GM21529 (cell line): ENCODE results near the gene MYCT1.
"Not testable (repeated sequence)": the region's sequence is repeated elsewhere in the genome, so short reads cannot be mapped to it uniquely, and the experiment has no call there.

Experiments
- ATAC-seq: cut with Tn5 transposase; IDR thresholded peaks from one replicate; pipeline ENCODE4 v1.9.1; 2021; ENCODE audit not compliant: unreplicated experiment

MYCT1 gene, protein sequence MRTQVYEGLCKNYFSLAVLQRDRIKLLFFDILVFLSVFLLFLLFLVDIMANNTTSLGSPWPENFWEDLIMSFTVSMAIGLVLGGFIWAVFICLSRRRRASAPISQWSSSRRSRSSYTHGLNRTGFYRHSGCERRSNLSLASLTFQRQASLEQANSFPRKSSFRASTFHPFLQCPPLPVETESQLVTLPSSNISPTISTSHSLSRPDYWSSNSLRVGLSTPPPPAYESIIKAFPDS

DNA sequence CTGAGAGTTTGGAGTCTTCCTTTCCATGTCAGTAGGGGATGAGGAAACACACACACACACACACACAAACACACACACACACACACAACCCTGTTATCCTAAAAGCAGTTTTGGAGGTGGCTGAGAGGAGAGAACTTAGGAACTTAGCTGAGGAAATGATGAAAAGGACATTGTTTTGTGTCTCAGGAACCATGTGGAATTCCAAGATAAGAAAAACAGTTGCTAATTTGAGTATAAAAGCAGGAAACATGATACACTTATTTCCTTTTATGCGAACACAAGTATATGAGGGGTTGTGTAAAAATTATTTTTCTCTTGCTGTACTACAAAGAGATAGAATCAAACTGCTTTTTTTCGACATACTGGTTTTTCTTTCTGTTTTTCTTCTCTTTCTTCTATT is at the start of gene MYCT1:
TSS of gene MYCT1 (plus strand) at position 264 of the 400 bp plus-strand sequence. CDS start at position 270, 6 bp downstream.
- no peak for ATAC-seq

DNA sequence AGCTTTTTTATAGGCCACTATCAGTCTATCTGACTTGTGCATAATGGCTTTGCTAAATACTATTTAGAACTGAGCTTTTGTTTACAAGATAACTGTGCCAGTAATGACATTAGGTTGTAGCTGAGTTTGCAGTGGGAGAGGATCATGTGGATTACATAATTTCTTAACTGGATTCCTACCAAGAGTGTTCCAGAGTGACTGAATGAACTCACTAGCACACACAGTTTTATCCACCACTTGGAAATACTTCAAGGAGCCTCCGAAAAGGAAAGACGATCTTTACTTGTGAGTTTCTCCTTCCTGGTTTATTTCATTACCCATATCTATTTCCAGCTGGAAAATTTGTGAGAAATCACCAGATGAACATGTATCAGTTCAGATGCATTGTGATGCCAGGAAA is 49.6 kb upstream of the MYCT1 start:
- no peak for ATAC-seq

DNA sequence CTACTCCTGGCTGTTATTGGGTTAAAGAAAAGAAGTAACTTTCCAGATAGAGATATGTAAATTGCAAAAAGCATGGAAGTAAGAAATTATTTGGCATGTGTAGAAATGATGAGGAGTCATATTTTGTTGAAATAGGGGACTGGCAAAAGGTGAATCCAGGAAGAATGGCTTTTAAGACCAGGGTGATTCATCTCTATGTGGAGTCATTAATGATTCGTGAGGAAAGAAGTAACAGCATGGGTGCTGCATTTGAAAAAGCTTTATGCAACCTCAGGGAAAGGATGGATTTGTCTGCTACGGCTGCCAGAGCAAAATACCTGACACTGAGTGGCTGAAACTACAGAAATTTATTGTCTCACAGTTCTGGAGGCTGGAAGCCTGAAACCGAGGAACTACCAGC is 45.7 kb upstream of the MYCT1 start:
- ATAC-seq: no peak

DNA sequence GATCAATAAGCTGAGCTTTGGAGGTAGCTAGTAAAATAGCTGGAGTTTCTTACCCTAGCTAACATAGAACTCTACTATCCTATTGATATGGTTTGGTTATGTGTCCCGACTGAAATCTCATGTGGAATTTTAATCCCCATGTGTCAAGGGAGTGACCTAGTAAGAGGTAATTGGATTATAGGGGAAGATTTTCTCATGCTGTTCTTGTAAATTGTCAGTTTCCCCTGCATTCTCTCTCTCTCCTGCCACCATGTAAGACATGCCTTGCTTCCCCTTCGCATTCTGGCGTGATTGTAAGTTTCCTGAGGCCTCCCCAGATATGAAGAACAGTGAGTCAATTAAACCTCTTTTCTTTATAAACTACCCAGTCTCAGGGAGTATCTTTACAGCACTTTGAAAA is 35.9 kb upstream of the MYCT1 start:
- ATAC-seq: no peak

DNA sequence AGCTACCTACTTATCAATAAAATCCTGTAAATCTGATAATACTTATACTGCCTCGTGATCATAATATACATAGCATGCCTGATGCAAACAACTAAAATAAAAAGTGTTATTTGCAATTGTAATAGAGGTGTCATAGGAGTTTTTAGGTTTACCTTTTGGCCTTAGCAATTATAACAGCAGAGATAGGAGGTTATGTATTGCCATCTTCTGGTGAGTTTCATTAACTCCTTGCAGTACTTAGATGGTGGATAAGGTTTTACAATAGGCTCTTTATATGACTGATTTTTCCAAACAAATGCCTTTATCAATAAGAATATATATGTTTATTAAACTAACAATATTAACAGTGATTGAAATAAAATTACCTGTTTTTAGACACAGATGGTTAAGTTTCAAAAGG is 27.8 kb upstream of the MYCT1 start:
- peak; percentile 68 for ATAC-seq

DNA sequence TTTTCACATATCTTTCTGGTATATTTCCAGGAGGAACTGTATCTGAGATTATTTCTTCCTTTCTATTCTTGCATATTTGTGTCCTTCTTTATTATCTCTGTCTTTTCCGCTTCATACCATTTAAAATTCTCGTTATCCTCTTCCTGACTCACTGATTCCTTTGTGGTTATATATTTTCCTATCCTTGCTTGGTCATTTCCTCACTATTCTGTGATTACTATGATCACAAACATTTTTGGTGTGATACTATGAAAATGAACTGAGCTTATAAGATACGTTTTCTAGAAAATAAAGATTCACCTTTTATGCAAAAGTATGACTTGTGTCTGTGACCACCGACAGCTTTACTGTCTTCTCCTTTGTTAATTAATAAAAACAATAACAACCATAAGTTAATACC is 26.5 kb upstream of the MYCT1 start:
- no peak for ATAC-seq

DNA sequence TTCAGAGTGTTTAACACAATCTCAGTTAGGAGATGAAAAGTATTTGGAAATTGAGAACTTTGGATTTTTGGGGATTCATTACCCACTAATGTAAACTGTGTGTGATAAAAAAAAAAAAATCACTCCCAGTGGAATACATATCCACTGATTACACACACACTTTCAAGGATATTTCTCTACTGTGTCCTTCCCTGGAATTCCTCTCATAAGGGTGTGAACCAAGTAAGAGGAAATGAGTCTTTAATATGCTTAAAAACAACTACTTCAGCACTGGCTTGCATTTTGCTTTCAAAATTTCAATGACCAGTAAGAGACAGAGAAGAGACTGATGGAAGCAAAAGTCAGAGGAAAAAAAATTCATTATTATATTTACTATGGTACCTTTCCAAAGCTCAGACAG is 24.5 kb upstream of the MYCT1 start:
- ATAC-seq: no peak

DNA sequence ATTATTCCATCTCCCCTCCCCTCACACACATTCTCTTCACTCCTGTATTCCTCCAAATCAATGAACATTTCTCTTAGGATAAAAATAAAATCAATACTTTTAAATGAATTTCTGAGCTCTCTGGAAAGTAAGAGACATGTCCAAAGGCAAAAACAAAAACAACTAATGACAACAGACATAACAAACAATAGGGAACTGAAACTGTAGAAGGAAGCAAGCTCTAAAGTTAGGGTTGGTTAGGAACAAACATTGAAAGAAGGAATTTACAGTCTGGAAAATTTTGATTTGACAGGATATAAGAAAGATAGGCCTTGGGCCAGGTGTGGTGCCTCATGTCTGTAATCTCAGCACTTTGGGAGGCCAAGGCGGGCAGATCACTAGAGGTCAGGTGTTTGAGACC is 17.5 kb upstream of the MYCT1 start:
- no peak for ATAC-seq

DNA sequence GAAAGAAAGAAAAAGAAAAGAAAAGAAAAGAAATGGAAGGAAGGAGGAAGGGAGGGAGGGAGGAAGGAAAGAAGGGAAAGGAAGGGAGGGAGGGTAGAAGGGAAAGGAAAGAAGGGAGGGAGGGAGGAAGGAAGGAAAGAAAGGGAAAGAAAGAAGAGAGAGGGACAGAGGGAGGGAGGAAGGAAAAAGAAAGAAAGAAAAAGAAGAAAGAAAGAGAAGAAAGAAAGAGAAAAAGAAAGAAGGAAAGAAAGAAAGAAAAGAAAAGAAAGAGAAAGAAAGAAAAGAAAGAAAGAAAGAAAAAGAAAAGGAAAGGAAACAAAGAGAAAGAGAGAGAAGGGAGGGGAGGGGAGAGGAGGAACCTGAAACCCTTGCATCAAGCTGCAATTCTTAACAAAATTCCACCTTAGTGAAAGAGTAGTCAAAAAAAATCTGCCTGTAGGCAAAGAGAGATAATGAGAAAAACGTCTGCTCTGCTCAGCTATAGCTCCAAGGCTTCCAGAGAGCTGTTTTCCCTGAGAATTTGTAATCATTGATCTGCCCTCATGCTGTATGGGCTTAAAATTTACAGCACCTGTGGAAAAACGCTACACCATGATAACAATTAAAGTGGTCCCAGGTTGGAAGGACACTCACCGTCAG is 16.7 kb upstream of the MYCT1 start:
- ATAC-seq: no peak

DNA sequence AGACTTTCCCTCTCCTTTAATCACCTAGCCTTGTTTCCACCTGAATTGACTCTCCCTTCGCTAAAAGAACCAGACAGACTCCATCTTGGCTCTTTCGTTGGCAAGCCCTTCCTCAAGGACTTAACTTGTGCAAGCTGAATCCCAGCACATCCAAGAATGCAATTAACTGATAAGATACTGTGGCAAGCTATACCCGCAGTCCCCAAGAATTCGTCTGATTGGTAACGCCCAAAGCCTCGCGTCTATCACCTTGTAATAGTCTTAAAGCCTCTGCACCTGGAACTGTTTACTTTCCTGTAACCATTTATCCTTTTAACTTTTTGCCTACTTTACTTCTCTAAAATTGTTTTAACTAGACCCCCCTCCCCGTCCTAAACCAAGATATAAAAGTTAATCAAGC is 15.6 kb upstream of the MYCT1 start:
- no peak for ATAC-seq

DNA sequence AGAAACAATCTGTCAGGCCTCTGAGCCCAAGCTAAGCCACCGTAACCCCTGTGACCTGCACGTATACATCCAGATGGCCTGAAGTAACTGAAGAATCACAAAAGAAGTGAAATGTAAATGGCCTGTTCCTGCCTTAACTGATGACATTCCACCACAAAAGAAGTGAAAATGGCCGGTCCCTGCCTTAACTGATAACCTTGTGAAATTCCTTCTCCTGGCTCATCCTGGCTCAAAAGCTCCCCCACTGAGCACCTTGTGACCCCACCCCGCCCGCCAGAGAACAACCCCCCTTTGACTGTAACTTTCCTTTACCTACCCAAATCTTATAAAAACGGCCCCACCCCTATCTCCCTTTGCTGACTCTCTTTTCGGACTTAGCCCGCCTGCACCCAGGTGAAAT is 14.8 kb upstream of the MYCT1 start:
- ATAC-seq: not testable (repeated sequence)

DNA sequence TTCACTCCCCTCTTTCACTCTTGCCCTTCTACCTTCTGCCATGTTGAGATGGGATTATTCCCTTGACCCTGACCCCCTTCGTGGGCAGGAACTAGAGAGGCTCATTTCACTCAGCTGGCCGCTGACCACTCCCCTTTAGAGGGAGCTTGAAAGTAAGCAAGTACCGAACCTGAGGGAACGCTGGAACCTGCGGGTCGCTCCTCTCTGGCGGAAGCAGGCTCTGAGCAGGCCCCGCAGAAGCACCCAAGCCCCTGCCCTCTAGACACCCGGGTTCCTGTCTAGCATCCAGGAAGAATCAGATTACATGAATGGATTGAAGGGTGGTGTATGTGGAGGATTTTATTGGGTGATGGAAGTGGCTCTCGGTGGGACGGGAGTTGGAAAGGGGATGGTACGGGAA is 11.9 kb upstream of the MYCT1 start:
- no peak for ATAC-seq

DNA sequence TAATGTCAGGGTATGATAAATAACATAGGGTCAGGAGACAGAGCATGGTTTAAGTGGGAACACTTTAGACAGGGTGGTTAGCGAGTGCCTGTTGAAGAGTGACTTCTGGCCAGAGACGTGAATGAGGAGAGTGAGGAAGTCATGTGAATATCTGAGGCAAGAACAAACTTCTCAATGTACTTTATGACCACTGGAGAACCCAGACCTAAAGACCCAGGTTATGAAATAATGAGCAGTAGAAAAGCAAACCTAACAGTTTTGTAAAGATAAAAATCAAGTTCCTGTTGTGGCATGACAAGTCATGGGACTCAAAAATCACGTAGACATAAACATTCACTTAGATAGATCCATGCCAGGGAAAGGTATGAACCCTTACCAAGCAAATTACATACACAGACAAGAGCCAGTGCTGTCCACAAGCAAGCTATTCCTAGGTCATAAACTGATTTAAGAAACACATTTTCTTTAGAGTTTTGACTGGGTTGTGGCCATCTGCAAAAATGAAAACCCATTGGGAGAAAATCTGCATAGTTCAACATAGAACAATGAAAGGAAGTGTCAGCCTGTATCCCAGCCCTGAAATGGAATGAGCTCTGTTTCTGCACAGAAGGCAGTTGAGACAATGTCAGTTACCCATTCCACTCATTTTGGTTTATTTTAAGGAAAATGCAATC is 2.2 kb upstream of the MYCT1 start:
- ATAC-seq: no peak

DNA sequence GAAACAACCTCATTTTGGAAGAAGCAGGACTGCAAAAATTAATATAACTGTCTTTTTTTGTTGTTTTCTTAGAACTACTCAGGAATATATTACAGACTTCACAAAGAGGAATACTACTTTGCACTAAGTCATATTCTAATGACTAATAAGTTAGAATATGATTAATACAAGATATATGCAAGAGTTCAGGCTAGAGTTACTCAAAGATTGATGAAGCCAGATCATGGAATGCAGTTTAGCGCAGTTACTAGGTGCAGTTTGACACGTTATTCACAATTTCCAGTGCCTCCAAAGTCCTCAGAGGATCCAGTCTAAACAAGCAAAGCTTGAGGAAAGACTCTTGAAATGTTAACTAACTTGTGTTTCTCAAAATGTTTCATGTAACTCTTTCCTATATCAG is 1.2 kb upstream of the MYCT1 start:
- no peak for ATAC-seq

DNA sequence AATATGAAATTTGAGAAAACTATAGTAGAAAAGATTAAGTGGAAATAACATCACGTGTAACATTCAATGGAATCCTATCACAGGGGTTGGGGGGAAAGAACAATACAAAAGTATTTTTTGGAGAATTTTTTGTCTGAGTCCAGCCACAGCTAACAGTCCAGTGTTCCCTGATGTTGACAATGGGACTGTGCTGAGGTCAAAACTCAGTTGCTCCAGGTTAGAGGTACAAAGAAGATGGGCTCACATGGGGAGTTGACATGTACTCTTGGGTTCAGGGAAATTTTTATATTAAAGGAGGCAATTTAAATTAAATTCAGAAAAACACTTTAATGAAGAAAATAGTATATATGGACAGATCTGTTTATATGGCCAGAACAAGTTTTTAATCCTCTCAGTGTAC is 995 bp downstream of the MYCT1 start:
- no peak for ATAC-seq

DNA sequence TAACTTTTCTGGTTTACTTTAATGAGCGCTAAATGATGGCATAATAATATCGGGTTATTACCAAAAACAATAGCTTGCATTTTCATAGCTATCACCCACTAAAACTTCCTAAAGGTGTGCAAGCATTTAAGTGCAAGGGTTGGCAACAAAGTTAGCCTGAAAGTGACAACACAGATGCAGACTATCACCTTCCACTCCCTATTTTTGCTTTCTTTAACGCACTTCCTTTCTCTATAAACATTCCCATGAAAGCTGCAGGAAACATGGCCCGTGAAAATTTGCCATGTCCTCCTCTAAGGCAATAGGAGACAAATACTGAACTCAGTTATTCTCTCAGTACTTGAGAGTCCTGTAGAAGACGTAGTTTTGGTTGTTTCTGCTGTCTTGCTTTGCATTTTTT is 2.7 kb downstream of the MYCT1 start:
- ATAC-seq: no peak

DNA sequence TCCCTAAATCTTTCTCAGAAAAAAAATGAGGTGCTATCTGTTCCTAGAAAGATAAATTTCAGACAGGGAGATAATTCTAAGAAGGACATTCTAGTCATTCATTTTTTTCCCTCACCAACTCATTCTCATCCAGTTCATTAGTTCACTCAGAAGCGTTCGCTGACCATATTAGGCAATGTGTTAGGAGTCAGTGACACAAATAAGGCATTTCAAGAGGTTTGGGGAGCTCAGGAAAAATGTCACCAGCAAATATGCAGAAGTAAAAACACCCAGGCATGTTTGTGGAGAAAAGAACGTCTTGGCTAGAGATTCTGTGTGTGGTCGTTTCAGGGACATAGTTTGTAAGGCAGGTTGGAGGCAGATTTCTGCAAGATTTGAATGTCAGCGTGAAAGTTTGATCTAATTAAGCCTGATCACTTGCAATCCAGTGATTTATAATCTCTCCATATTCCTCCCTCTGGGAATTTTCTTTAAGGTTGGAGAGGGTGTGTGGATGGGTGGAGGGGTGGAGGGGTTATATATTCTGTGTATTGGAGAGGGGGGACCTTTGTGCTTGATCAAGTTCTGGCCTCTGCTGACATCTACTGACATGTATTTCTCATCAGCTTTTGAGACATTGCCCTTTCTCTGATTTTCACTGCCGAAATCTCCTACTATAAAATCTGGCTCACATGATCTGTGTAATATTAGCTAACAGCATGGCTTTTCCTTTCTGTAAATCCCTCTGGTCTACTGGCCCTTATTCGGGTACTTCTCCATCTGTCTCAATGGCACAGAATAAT is 3.6 kb downstream of the MYCT1 start:
- ATAC-seq: no peak

DNA sequence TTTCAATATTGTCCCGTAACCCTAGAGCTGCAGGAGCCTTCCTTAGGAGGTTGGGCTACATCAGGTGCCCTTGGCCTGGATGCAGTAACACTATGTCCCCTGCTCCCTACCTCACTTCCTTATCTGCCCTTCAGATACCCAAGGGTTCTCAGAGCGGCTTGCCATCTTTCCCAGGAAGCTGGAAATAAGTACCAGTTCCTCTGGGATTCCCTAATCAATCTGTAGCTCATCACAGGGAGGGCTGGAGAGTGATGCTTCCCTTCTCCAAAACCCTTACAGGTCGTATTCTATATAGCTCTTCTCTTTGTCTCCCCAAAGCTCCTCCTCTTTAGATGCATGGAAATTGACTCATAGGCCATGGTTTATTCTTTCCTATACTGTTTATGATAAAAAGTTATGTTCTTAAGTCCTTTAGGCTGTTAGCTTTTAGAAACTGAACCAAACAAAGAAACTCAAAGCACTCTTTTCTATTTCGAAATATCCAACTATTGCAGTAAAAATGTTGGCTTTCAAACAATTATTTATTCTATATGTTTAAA is 4.2 kb downstream of the MYCT1 start:
- ATAC-seq: no peak

DNA sequence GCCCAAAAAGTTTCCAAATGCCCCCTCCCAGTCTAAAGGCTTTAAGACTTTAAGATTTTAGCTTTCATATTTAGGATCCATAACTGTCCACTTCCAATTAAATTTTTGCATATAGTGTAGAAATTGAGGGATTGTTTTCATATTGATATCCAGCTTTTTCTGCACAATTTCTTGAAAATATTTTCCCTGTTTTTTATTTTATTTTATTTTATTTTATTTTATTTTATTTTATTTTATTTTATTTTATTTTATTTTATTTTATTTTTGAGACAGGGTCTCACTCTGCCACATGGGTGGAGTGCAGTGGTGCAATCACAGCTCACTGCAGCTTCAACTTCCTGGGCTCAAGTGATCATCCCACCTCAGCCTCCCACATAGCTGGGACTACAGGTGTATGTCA is 6.1 kb downstream of the MYCT1 start:
- not testable (repeated sequence) for ATAC-seq

DNA sequence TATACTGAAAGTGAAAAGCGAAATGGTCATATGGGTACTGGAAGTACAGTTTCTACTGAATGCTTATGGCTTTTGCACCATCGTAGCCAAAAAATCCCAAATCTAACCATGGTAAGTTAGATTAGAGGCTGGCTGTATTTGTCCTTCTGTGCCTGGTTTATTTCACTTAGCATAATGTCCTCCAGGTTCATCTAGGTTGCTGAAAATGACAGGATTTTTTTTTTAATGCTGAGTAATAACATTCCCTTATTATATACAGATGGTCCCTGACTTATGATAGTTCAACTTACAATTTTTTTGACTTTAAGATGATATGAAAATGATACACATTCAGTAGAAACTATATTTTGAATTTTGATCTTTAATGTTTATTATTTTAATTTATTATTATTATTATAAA is 7.6 kb downstream of the MYCT1 start:
- ATAC-seq: no peak

DNA sequence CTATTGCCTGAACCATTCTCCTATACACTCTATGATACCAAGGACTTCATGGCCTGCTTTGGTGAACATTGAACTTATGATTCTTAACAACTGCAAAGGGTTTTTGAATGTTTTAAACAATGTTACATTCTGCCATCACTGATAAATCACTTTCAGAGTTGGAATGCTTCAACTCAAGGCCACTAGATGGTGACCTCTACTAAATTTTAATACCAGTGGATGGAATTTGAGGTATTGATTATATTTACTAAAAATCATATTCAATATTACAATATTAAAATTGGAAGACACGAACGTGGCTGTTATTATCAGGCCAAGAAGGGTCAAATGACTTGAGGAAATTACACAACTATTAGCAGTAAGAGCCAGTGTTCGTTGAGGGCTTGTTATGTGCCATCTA is 18.6 kb downstream of the MYCT1 start:
- no peak for ATAC-seq

DNA sequence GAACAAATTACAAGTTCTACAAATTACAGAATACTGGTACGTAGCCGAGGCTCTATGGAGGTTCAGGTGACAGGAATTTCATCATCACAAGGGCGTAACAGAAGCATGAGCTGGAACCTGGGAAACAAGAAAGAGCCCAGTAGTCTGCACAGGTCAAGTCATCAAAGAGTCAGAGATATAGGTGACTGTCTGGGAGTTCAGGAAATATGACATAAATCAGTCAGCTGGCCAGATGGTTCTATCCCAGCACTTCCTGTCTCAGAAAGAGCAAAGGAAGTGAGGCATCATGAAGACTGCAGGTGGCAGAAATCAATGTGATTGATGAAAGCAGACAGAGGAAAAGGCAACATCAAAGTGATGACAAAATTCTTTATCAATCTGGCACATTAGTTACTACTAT is 23.3 kb downstream of the MYCT1 start:
- ATAC-seq: no peak
